ENCODE data around the gene SH2D7.

The SH2D7 gene

GRCh38 chr15:78079298-78080087, 12.9 kb upstream of the SH2D7 start:
- DNase-seq (ENCODE audit: low read depth), result no peak

GRCh38 chr15:78080088-78080460, 12.3 kb upstream of the SH2D7 start:
- no peak for DNase-seq (ENCODE audit: low read depth)

- no peak for DNase-seq (ENCODE audit: low read depth)
Observed at GRCh38 chr15:78082106-78082742, 10.1 kb upstream of the SH2D7 start.

GRCh38 chr15:78082743-78083110, 9.6 kb upstream of the SH2D7 start:
- no peak for DNase-seq (ENCODE audit: low read depth)

- DNase-seq (ENCODE audit: low read depth), result no peak
Observed at GRCh38 chr15:78083186-78083585, 9.2 kb upstream of the SH2D7 start.

GRCh38 chr15:78083687-78084448, 8.5 kb upstream of the SH2D7 start:
- no peak for DNase-seq (ENCODE audit: low read depth)

GRCh38 chr15:78084449-78084750, 8.0 kb upstream of the SH2D7 start:
- no peak for DNase-seq (ENCODE audit: low read depth)

- DNase-seq (ENCODE audit: low read depth), result no peak
Observed at GRCh38 chr15:78085928-78086327, 6.4 kb upstream of the SH2D7 start.

GRCh38 chr15:78087951-78088772, 4.2 kb upstream of the SH2D7 start:
- no peak for DNase-seq (ENCODE audit: low read depth)

- no peak for DNase-seq (ENCODE audit: low read depth)
Observed at GRCh38 chr15:78088773-78089080, 3.6 kb upstream of the SH2D7 start.

- no peak for DNase-seq (ENCODE audit: low read depth)
Observed at GRCh38 chr15:78090422-78091063, 1.8 kb upstream of the SH2D7 start.

GRCh38 chr15:78093242-78094020, 1.1 kb downstream of the SH2D7 start:
- peak; percentile 77 for DNase-seq (ENCODE audit: low read depth)

- DNase-seq (ENCODE audit: low read depth), result no peak
Observed at GRCh38 chr15:78097667-78098066, 5.3 kb downstream of the SH2D7 start.

GRCh38 chr15:78098131-78098755, 5.9 kb downstream of the SH2D7 start:
- no peak for DNase-seq (ENCODE audit: low read depth)

GRCh38 chr15:78100886-78101285, 8.5 kb downstream of the SH2D7 start:
- no peak for DNase-seq (ENCODE audit: low read depth)

- DNase-seq (ENCODE audit: low read depth), result no peak
Observed at GRCh38 chr15:78101423-78102105, 9.2 kb downstream of the SH2D7 start.

- DNase-seq (ENCODE audit: low read depth), result no peak
Observed at GRCh38 chr15:78102211-78102610, 9.8 kb downstream of the SH2D7 start.

GRCh38 chr15:78102741-78103140, 10.4 kb downstream of the SH2D7 start:
- DNase-seq (ENCODE audit: low read depth), result no peak

GRCh38 chr15:78103406-78104118, 11.2 kb downstream of the SH2D7 start:
- no peak for DNase-seq (ENCODE audit: low read depth)

- DNase-seq (ENCODE audit: low read depth), result no peak
Observed at GRCh38 chr15:78104119-78104479, 11.7 kb downstream of the SH2D7 start.

All from GM04504 (cell line).